ENCODE data around the gene SULT6B1. TPM values are rescaled to one million over a fixed set of nuclear protein-coding genes. Genes with fewer than 3 reads are reported as not detected.

SULT6B1 gene
- total and polyA plus RNA-seq, 2 of the 4 experiments (the other 2 are of a cell fraction): not detected

DNA sequence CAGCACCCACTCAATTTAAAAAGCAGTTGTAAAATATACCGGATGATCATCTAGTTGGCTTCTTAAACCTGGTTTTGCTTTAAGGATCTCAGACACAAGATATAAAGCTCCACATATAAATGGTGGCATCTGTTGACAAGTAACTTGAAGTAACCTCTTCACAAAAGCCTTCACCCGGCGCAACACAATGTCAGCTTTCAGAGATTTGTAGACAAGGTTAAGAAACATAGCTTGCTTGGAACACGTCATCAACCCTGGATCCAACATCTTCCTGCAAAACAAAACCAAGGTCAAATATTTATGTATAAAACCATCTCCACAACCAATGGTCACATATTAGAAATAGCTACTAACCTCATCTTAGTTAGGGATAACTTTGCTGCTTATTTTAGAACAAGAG is 34.7 kb upstream of the SULT6B1 start:
- Histone ChIP-seq H3K4me1 (ENCODE audit: control insufficient read depth, insufficient read depth, low read length) (no peaks in the 10 kb centered on the region), H3K4me3 (ENCODE audit: insufficient read depth, low read depth, low read length) (no peak overlapping the region), H2AK9ac (replicated peaks; ENCODE audit: low read depth, low read length, poor library complexity) (no peak overlapping the region), H3K23ac (ENCODE audit: low read depth, low read length) (no peak overlapping the region), H3K18ac (ENCODE audit: low read depth, low read length) (no peak overlapping the region), H2BK15ac (ENCODE audit: low read depth, low read length) (no peak overlapping the region), H3K14ac (replicated peaks; ENCODE audit: low read depth, low read length) (no peak overlapping the region), H3K4me2 (ENCODE audit: low read depth, low read length) (no peak overlapping the region), H4K8ac (ENCODE audit: low read depth in 2 of 2, low read length in 2 of 2) (no peak overlapping the region), H2BK20ac (ENCODE audit: low read depth, low read length) (no peak overlapping the region), H4K91ac (ENCODE audit: insufficient read depth, low read depth, low read length) (no peak overlapping the region), H3K9me3 (ENCODE audit: control insufficient read depth, insufficient read depth, low read length) (no peaks in the 10 kb centered on the region), H3K56ac (ENCODE audit: extremely low read depth, insufficient read depth, low read length) (no peak overlapping the region), H3K27ac (ENCODE audit: insufficient read depth, low read length) (no peak overlapping the region), H4K20me1 (ENCODE audit: insufficient read depth, low read length) (no peaks in the 10 kb centered on the region; the same call in 1 of the 2 replicates), H4K5ac (ENCODE audit: low read depth, low read length) (no peak overlapping the region), H2BK5ac (ENCODE audit: low read depth, low read length, poor library complexity, severe bottlenecking) (no peak overlapping the region), H3K36me3 (ENCODE audit: control insufficient read depth, insufficient read depth, low read length) (peaks cover 28% of the 10 kb centered on the region), H2AK5ac (ENCODE audit: low read depth, low read length) (no peak overlapping the region), H2BK120ac (ENCODE audit: low read depth, low read length) (no peak overlapping the region), H3K9me1 (ENCODE audit: insufficient read depth, low read length) (no peaks in the 10 kb centered on the region), H3K9ac (ENCODE audit: low read depth, low read length) (no peak overlapping the region), H3K4ac (ENCODE audit: low read depth, low read length) (no peak overlapping the region), H3K27me3 (ENCODE audit: control insufficient read depth, insufficient read depth, low read length) (no peaks in the 10 kb centered on the region), H3K79me1 (ENCODE audit: low read depth in 1 of 2, low read length in 2 of 2) (peaks cover 19 to 34% of the 10 kb centered on the region in 2 experiments), H2AFZ (replicated peaks; ENCODE audit: low read length, poor library complexity) (no peak overlapping the region)
- POLR2A ChIA-PET (ENCODE audit: unreplicated experiment): no interaction called here
- dilution Hi-C loops (cut with HindIII; ENCODE audit: low sequenced_read_pairs, unreplicated experiment): no loop called here
- no TSS peak for BruUV-seq (replicated peaks)
- ATAC-seq (ENCODE audit: low read depth) (no peak), DNase-seq (no peak)
- CTCF ChIA-PET: no interaction called here
- no CpG with 5 or more reads among the region's 4 CpGs for WGBS, 2 experiments (ENCODE audit: extremely low coverage in 2 of 2, insufficient read length in 1 of 2)
- TF ChIP-seq SMC3 (IDR thresholded peaks at IDR 0.05; ENCODE audit: low read depth, low read length) (no peak), POLR2A (IDR thresholded peaks at IDR 0.05; ENCODE audit: low read depth, low read length) (no peak), CHD1 (IDR thresholded peaks at IDR 0.05; ENCODE audit: low read depth, low read length) (no peak), MXI1 (IDR thresholded peaks at IDR 0.05; ENCODE audit: borderline replicate concordance, low read depth, low read length) (no peak), RFX5 (IDR thresholded peaks at IDR 0.05; ENCODE audit: low read depth, low read length) (no peak), RAD21 (IDR thresholded peaks at IDR 0.05; ENCODE audit: low read length) (no peak), NFE2L2 (IDR thresholded peaks at IDR 0.05; ENCODE audit: low read depth, low read length) (no peak), MAFK (IDR thresholded peaks at IDR 0.05; ENCODE audit: low read depth, low read length) (no peak), BHLHE40 (IDR thresholded peaks at IDR 0.05; ENCODE audit: low read depth, low read length) (no peak), CEBPB (IDR thresholded peaks at IDR 0.05; ENCODE audit: low read depth, low read length) (no peak)
- TF ChIP-seq, protein P1, sequence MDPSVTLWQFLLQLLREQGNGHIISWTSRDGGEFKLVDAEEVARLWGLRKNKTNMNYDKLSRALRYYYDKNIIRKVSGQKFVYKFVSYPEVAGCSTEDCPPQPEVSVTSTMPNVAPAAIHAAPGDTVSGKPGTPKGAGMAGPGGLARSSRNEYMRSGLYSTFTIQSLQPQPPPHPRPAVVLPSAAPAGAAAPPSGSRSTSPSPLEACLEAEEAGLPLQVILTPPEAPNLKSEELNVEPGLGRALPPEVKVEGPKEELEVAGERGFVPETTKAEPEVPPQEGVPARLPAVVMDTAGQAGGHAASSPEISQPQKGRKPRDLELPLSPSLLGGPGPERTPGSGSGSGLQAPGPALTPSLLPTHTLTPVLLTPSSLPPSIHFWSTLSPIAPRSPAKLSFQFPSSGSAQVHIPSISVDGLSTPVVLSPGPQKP (IDR thresholded peaks at IDR 0.05; ENCODE audit: borderline replicate concordance, low read depth, low read length): no peak
- TF ChIP-seq, protein P2, sequence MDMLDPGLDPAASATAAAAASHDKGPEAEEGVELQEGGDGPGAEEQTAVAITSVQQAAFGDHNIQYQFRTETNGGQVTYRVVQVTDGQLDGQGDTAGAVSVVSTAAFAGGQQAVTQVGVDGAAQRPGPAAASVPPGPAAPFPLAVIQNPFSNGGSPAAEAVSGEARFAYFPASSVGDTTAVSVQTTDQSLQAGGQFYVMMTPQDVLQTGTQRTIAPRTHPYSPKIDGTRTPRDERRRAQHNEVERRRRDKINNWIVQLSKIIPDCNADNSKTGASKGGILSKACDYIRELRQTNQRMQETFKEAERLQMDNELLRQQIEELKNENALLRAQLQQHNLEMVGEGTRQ (IDR thresholded peaks at IDR 0.05; ENCODE audit: low read depth, low read length): no peak
- in situ Hi-C loops (cut with MboI; ENCODE audit: low sequenced_read_pairs): no loop called here
- intact Hi-C loops (cut with micrococcal nuclease): no loop called here

Data from IMR-90 (cell line).